Measurements from ENCODE around the gene PGC. TPM values are rescaled to one million over a fixed set of nuclear protein-coding genes. Genes with fewer than 3 reads are reported as not detected.
"Not testable (repeated sequence)": the region's sequence is repeated elsewhere in the genome, so short reads cannot be mapped to it uniquely, and the experiment has no call there.

Gene PGC
- total RNA-seq, 1 donor from 2014 or later: not detected

DNA sequence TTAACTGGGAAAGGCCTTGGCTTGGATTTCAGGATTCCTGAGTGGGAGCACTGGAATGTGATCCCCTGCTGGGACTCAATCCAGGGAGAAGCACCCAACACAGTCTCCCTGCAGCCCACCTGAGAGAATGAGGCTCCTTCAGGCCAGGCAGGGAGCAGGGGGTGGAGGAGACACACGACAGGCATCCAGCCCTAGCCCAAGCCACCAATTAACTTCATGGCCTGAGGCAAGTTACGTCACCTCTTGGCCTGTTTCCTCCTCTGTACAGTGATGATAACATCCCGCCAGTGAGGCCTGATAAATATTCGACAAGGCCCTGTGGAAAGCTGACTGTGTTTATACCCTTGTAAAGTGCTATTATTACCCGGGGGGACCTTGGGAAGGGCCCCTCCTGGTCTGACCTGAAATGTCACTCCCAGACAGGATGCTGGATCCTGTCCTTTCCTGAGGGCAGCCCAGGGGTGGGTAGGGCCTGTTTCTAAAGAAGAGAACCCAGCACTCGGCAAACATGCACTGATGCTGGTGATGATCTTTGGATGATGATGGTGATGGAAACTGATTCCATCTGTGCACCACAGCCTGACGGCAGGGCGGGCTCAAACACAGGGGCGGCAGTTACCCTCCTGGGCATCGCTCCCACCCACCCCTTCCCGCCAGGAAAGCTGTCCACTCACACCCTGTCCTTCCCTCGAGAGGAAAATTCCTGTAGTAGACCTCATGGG, 20.1 kb upstream of the PGC start:
- intact Hi-C loops (cut with micrococcal nuclease): no loop called here
- H3K36me3 ChIP-seq: peaks cover 31% of the 10 kb centered on the region
- H3K9me3 ChIP-seq (replicated peaks): no peaks in the 10 kb centered on the region
- peak; percentile 31 for DNase-seq
- no peak overlapping the region for H3K4me3 ChIP-seq
- TF ChIP-seq, protein P1, sequence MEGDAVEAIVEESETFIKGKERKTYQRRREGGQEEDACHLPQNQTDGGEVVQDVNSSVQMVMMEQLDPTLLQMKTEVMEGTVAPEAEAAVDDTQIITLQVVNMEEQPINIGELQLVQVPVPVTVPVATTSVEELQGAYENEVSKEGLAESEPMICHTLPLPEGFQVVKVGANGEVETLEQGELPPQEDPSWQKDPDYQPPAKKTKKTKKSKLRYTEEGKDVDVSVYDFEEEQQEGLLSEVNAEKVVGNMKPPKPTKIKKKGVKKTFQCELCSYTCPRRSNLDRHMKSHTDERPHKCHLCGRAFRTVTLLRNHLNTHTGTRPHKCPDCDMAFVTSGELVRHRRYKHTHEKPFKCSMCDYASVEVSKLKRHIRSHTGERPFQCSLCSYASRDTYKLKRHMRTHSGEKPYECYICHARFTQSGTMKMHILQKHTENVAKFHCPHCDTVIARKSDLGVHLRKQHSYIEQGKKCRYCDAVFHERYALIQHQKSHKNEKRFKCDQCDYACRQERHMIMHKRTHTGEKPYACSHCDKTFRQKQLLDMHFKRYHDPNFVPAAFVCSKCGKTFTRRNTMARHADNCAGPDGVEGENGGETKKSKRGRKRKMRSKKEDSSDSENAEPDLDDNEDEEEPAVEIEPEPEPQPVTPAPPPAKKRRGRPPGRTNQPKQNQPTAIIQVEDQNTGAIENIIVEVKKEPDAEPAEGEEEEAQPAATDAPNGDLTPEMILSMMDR (IDR thresholded peaks at IDR 0.05; ENCODE audit: borderline replicate concordance): no peak
- H3K27me3 ChIP-seq (ENCODE audit: low read depth): no peaks in the 10 kb centered on the region
- H3K27ac ChIP-seq (replicated peaks): peak overlapping the region; percentile 79
- H3K4me1 ChIP-seq: peaks cover 32% of the 10 kb centered on the region

DNA sequence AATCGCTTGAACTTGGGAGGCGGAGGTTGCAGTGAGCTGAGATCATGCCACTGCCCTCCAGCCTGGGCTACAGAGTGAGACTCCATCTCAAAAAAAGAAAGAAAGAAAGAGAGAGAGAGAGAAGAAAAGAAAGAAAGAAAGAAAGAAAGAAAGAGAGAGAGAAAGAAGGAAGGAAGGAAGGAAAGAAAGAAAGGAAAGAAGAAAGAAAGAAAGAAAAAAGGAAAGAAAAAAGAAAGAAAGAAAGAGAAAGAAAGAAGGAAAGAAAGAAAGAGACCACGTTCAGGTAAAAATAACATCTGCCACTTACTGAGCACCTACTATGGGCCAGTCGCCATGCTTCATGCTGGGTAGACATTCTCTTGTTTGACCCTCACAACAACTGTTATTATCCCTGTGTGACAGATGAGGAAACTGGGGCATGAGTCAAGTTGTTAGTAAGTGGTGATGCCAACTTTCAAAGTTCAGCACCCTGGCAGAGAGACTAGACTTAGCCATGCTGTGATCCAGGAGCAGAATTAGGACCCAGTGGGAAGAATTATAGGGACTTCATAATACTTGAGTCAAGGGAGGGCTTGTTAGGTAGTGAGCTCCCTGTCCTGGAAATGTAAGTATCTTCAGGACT, 19.0 kb upstream of the PGC start:
- intact Hi-C loops (cut with micrococcal nuclease); H3K4me3 ChIP-seq; H3K9me3 ChIP-seq (replicated peaks); DNase-seq; H3K27me3 ChIP-seq (ENCODE audit: low read depth): not testable (repeated sequence)
- H3K27ac ChIP-seq (replicated peaks): peak overlapping the region; percentile 79
- H3K4me1 ChIP-seq: peaks cover 32% of the 10 kb centered on the region
- H3K36me3 ChIP-seq: peaks cover 20% of the 10 kb centered on the region

DNA sequence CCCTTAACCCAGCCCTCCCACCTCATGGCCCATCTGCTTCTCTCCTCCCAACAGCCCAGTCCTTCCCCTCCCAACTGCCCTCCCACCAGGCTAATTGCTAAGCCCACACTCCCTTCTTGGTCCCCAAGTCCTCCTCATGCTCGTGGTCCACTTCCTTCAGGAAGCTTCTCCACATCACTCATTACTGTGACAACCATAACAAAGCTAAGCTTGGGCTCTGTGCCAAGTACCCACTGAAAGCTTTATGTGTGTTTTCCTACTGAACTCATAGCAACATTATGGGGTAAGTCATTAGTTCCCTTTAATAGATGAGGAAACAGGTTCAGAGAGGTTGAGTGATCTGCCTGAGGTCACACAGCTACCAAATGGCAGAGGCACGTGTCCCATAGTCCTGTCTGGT, 16.3 kb upstream of the PGC start:
- no peaks in the 10 kb centered on the region for H3K36me3 ChIP-seq

DNA sequence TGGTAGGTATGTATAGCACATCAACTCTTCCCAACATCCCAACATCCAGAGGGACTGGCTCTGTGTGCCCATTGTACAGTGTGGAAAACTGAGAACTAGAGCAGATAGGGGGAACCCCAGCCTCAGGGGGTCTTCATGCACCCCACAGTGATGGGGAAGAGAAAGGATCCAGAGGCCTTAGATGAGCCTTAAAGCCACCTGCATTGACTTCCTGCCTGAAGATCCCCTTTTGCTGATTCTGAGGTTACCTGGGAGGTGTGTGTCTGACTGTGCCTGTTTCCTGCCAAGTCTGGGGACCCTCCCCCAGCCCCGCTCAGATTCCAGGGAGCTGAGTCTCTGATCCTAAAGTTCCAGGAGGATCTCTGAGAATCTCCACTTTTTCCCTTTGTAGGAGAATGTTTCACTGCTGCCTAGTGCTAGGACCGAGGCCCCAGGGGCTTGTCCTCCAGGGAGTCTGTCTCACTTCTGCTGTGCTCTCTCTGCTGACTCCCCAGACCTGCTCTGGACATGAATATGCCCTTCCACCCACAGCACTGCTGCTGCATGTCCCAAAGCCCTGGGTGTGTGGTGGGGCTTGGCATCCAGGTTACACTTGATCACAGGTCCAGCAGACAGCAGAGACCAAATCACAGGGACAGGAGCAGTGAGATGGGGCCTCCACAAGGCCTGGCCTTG, 12.8 kb upstream of the PGC start:
- intact Hi-C loops (cut with micrococcal nuclease): no loop called here
- no peak overlapping the region for H3K4me3 ChIP-seq
- TF ChIP-seq, protein P1 (IDR thresholded peaks at IDR 0.05; ENCODE audit: borderline replicate concordance): no peak

More for the DNA sequence above, 16.3 kb upstream of the PGC start:
- H3K9me3 ChIP-seq (replicated peaks): no peaks in the 10 kb centered on the region
- TF ChIP-seq, protein P1 (IDR thresholded peaks at IDR 0.05; ENCODE audit: borderline replicate concordance): no peak
- no peak for DNase-seq
- no peaks in the 10 kb centered on the region for H3K27me3 ChIP-seq (ENCODE audit: low read depth)
- H3K4me3 ChIP-seq: no peak overlapping the region
- intact Hi-C loops (cut with micrococcal nuclease): no loop called here
- H3K27ac ChIP-seq (replicated peaks): no peak overlapping the region
- H3K4me1 ChIP-seq: peaks cover 25% of the 10 kb centered on the region

DNA sequence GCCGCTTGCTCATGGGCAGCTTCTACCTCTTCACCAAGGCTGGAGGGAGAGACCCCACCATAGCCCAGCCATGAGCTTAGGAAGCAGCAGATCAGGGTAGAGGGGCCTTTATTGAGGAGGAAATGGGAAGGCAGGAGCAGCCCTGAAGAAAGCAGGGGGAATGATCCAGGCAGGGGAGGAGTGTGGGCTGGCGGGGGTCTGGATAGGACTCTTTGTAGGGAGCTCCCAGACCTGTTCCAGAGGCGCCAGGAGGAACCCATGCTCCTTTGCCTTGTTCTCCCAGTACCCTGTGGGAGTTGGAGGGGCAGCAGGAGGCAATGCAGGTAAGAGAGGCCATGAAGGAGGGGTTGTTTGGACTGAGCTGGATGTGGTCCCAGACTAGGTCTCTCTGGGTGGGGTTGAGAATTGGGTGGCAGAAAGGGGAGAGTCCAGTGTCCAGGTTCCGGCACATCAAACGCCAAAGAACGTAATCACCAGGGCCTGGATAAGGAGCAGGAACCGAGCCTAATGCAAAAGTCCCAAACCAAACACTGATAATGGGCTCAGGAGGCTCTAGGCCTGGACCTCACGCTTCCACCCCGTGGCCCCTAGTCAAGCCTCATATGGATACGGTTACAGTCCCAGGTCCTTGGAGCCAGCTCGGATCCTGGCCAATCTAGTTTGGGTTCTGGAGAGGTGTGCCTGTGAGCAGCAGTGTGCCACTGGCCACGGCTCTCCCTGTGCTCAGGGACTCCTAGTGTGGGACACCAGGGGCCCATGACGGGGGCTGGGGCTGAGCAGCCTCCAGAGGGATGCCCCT, 12.1 kb upstream of the PGC start:
- Histone ChIP-seq H3K36me3 (no peaks in the 10 kb centered on the region), H3K27me3 (ENCODE audit: low read depth) (no peaks in the 10 kb centered on the region), H3K4me3 (no peak overlapping the region), H3K4me1 (no peaks in the 10 kb centered on the region), H3K9me3 (replicated peaks) (no peaks in the 10 kb centered on the region), H3K27ac (replicated peaks) (no peak overlapping the region)
- no peak for DNase-seq
- TF ChIP-seq, protein P1 (IDR thresholded peaks at IDR 0.05; ENCODE audit: borderline replicate concordance): no peak
- intact Hi-C loops (cut with micrococcal nuclease): no loop called here

More for the DNA sequence above, 12.8 kb upstream of the PGC start:
- Histone ChIP-seq H3K4me1 (no peaks in the 10 kb centered on the region), H3K27ac (replicated peaks) (no peak overlapping the region), H3K36me3 (no peaks in the 10 kb centered on the region), H3K9me3 (replicated peaks) (no peaks in the 10 kb centered on the region), H3K27me3 (ENCODE audit: low read depth) (no peaks in the 10 kb centered on the region)
- DNase-seq: no peak

Measured in left ventricle myocardium inferior (tissue), 1 donor.